Neural cell (in vitro differentiated cells): Measurements from ENCODE around the gene DGKQ. TPM values are rescaled to one million over a fixed set of nuclear protein-coding genes. Genes with fewer than 3 reads are reported as not detected.

ENCODE experiments used
- H2AFZ ChIP-seq: fragments of 200-600, 300-800 bp; sonication (generic), shearing (Covaris generic); 2 replicates; pipeline ENCODE4 v1.6.0; 2014; ENCODE audit warnings: low read depth, mild to moderate bottlenecking, antibody characterized with exemption, low read length, moderate library complexity
- H3F3A ChIP-seq: fragments of 200-600 bp; shearing (Covaris generic); 2 replicates; pipeline ENCODE4 v1.6.1; 2016; ENCODE audit warnings: mild to moderate bottlenecking, moderate library complexity, mixed read lengths, antibody characterized with exemption, low read length; ENCODE audit not compliant: insufficient read depth, poor library complexity, severe bottlenecking
- H3K27ac ChIP-seq: fragments of 200-600, 300-800 bp; sonication (generic), shearing (Covaris generic); 2 replicates; pipeline ENCODE4 v1.5.1; 2014; ENCODE audit warnings: mild to moderate bottlenecking, low read length, moderate library complexity
- H3K27me3 ChIP-seq: fragments of 300-800, 200-600 bp; sonication (generic), shearing (Covaris generic); 2 replicates; pipeline ENCODE4 v1.6.0; 2014; ENCODE audit warnings: mild to moderate bottlenecking, low read depth, low read length, moderate library complexity; ENCODE audit not compliant: insufficient read depth
- H3K36me3 ChIP-seq: fragments of 300-800, 200-600 bp; sonication (generic), shearing (Covaris generic); 2 replicates; pipeline ENCODE4 v1.5.1; 2014; ENCODE audit warnings: mild to moderate bottlenecking, antibody characterized with exemption, low read length, moderate library complexity; ENCODE audit not compliant: insufficient read depth
- H3K4me2 ChIP-seq: fragments of 300-800, 200-600 bp; sonication (generic), shearing (Covaris generic); 2 replicates; pipeline ENCODE4 v1.6.0; 2014; ENCODE audit warnings: mild to moderate bottlenecking, low read length
- H3K4me3 ChIP-seq: fragments of 300-800, 200-600 bp; sonication (generic), shearing (Covaris generic); 2 replicates; pipeline ENCODE4 v1.5.1; 2014; ENCODE audit warnings: mild to moderate bottlenecking, low read length, moderate library complexity
- H3K79me2 ChIP-seq: fragments of 200-600 bp; shearing (Covaris generic); replicated peaks from 2 replicates; pipeline ENCODE4 v1.6.0; 2014; ENCODE audit warnings: mild to moderate bottlenecking, low read length, moderate library complexity; ENCODE audit not compliant: insufficient read depth
- H3K9ac ChIP-seq: fragments of 300-800, 200-600 bp; sonication (generic), shearing (Covaris generic); 2 replicates; pipeline ENCODE4 v1.6.1; 2016; ENCODE audit warnings: mild to moderate bottlenecking, low read length, mixed read lengths
- H3K9me2 ChIP-seq: fragments of 200-600 bp; shearing (Covaris generic); 2 replicates; pipeline ENCODE4 v1.6.1; 2016; ENCODE audit warnings: mild to moderate bottlenecking, low read length, mixed read lengths; ENCODE audit not compliant: insufficient read depth
- H3K9me3 ChIP-seq: fragments of 200-600, 300-800 bp; sonication (generic), shearing (Covaris generic); 2 replicates; pipeline ENCODE4 v1.6.1; 2016; ENCODE audit warnings: mild to moderate bottlenecking, mixed run types, low read length, moderate library complexity, mixed read lengths
- H4K20me1 ChIP-seq: fragments of 200-600 bp; shearing (Covaris generic); 2 replicates; pipeline ENCODE4 v1.6.1; 2016; ENCODE audit warnings: mild to moderate bottlenecking, mixed run types; ENCODE audit not compliant: insufficient read depth
- EP300 ChIP-seq: fragments of 450-650 bp; conservative IDR thresholded peaks from 2 replicates; pipeline ENCODE4 v1.6.1; 2014; ENCODE audit warnings: antibody characterized with exemption, mild to moderate bottlenecking, moderate library complexity; ENCODE audit not compliant: poor library complexity, severe bottlenecking
- EZH2 ChIP-seq: fragments of 200-600, 300-800 bp; shearing (Covaris generic), sonication (generic); IDR thresholded peaks from 2 replicates; pipeline ENCODE4 v1.6.1; 2014; ENCODE audit warnings: antibody characterized with exemption, low read length, borderline replicate concordance, mild to moderate bottlenecking; ENCODE audit not compliant: insufficient read depth, poor library complexity, severe bottlenecking
- MXI1 ChIP-seq: fragments of 450-650 bp; conservative IDR thresholded peaks from 2 replicates; pipeline ENCODE4 v1.6.1; 2014; ENCODE audit warnings: antibody characterized with exemption, mild to moderate bottlenecking; ENCODE audit not compliant: poor library complexity, severe bottlenecking
- POLR2AphosphoS5 ChIP-seq: IDR thresholded peaks from 2 replicates; pipeline ENCODE4 v1.6.1; 2012
- RAD21 ChIP-seq: fragments of 450-650 bp; conservative IDR thresholded peaks from 2 replicates; pipeline ENCODE4 v1.6.1; 2014; ENCODE audit warnings: antibody characterized with exemption, mild to moderate bottlenecking, moderate library complexity
- SMC3 ChIP-seq: fragments of 450-650 bp; conservative IDR thresholded peaks from 2 replicates; pipeline ENCODE4 v1.6.1; 2014; ENCODE audit warnings: antibody characterized with exemption, mild to moderate bottlenecking, moderate library complexity; ENCODE audit not compliant: poor library complexity
- TAF1 ChIP-seq: IDR thresholded peaks from 2 replicates; pipeline ENCODE4 v1.6.1; 2012; ENCODE audit warnings: low read depth
- polyA minus RNA-seq: library from RNA; depleted of rRNA, polyadenylated mRNA; stranded (reverse); fragments of >200 nt; gene quantifications from 2 replicates; pipeline ENCODE4 v1.2.3, GENCODE V29; 2014
- polyA plus RNA-seq: library from polyadenylated mRNA; depleted of rRNA; stranded (reverse); fragments of >200 nt; gene quantifications from 2 replicates; pipeline ENCODE4 v1.2.3, GENCODE V29; 2014
- TF ChIP-seq, protein P1 (sequence below): fragments of 450-650 bp; IDR thresholded peaks from 2 replicates; pipeline ENCODE4 v1.5.1; 2014; ENCODE audit warnings: antibody characterized with exemption, mild to moderate bottlenecking, moderate library complexity; ENCODE audit not compliant: poor library complexity, severe bottlenecking
- TF ChIP-seq, protein P2 (sequence below): IDR thresholded peaks from 2 replicates; pipeline ENCODE4 v1.6.1; 2012; ENCODE audit warnings: borderline replicate concordance

The DGKQ gene
- 32.4 and 46.0 TPM in 2 replicates for polyA plus RNA-seq
- 18.9 and 20.5 TPM in 2 replicates for polyA minus RNA-seq

DNA sequence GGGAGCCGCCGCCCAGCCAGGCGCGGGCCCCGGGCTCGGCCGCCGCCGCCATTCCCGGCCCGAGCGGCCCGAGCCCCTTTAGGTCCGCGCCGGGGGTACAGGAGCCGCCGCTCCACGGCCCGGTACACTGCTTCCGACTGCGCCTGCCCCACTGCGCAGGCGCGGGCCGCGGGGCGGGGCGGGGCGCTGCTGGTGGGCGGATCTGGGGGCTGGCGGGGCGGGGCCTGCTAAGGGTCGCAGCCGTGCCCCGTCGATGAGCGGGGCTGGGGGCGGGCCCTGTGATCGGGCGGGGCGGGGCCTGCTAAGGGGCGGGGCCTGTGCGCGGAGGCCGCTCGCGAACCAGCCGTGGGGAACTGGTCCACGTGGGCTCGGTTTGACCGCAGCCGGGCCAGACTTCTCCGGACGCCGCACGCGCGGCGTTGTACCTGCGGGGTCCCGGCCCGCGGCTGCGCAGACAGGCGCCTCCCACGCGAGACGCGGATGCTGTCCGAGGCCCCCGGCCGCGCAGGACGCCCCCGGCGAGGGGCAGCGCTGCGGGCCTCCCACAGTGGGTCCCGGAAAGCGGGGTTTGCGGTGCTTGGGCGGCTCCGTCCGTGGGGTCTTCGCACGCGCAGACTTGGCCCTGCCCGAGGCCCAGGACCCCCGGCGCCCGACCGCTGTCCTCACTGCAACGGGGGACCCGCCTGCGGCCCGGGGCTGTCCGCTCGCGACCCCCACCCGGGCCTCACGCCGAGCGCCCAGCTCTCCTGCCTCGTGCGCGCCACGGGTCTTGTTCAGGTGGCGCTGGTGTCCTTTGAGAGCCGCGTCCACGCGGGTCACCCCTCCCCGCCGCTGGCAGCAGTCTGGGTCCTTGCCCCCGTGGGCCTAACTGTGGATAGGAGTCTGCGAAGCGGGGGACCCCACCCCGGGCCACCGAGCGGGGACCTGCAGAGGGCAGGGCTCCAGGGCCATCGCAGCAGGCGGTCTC lies at the start of gene DGKQ:
Gene DGKQ (minus strand): TSS at position 139 of the 967 bp plus-strand sequence. CDS start 87 bp downstream, at position 52.
- H3K9me2 ChIP-seq = no peaks in the 10 kb centered on the region
- peak within 1 kb of the TSS; percentile 81 for H3K4me3 ChIP-seq
- H3K27me3 ChIP-seq = no peaks in the 10 kb centered on the region
- H3K36me3 ChIP-seq = no peaks in the 10 kb centered on the region
- no peaks in the 10 kb centered on the region for H3F3A ChIP-seq
- no peaks in the 10 kb centered on the region for H3K79me2 ChIP-seq
- H4K20me1 ChIP-seq = no peaks in the 10 kb centered on the region
- no peak within 1 kb of the TSS for H3K27ac ChIP-seq
- H3K9me3 ChIP-seq = no peaks in the 10 kb centered on the region
- H3K4me2 ChIP-seq = peak within 1 kb of the TSS; percentile 55
- H2AFZ ChIP-seq = no peak within 1 kb of the TSS
- no peak for TF ChIP-seq EP300
- TF ChIP-seq POLR2AphosphoS5 = peak; percentile 64
- H3K9ac ChIP-seq = peak within 1 kb of the TSS; percentile 76

DNA sequence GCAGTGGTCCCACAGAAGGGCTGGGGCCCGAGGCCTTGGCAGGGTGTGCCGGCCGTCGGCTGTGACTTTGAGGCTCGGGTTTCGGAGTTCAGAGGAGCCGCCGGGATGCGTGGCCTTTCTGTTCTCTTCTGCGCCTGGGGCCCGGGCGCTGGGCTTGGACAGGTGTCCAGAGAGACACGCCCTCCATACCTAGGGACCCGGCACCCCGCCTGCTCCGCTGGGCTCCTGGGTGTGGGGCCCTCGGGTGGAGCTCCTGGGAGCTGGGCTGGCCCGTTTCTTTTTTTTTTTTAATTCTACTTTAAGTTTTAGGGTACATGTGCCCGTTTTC lies 49.3 kb upstream of the DGKQ start:
- Histone ChIP-seq H3K4me3 (no peak overlapping the region), H3F3A (no peaks in the 10 kb centered on the region), H3K9me3 (no peaks in the 10 kb centered on the region), H3K9me2 (no peaks in the 10 kb centered on the region), H3K36me3 (no peaks in the 10 kb centered on the region), H3K27ac (no peak overlapping the region), H3K79me2 (peaks cover 4% of the 10 kb centered on the region), H4K20me1 (no peaks in the 10 kb centered on the region), H3K9ac (no peak overlapping the region), H3K4me2 (no peak overlapping the region), H2AFZ (no peak overlapping the region), H3K27me3 (no peaks in the 10 kb centered on the region)
- TF ChIP-seq, protein P1, sequence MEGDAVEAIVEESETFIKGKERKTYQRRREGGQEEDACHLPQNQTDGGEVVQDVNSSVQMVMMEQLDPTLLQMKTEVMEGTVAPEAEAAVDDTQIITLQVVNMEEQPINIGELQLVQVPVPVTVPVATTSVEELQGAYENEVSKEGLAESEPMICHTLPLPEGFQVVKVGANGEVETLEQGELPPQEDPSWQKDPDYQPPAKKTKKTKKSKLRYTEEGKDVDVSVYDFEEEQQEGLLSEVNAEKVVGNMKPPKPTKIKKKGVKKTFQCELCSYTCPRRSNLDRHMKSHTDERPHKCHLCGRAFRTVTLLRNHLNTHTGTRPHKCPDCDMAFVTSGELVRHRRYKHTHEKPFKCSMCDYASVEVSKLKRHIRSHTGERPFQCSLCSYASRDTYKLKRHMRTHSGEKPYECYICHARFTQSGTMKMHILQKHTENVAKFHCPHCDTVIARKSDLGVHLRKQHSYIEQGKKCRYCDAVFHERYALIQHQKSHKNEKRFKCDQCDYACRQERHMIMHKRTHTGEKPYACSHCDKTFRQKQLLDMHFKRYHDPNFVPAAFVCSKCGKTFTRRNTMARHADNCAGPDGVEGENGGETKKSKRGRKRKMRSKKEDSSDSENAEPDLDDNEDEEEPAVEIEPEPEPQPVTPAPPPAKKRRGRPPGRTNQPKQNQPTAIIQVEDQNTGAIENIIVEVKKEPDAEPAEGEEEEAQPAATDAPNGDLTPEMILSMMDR = no peak
- no peak for TF ChIP-seq EP300
- TF ChIP-seq POLR2AphosphoS5 = no peak
- TF ChIP-seq EZH2 = no peak
- no peak for TF ChIP-seq MXI1
- TF ChIP-seq SMC3 = no peak
- TF ChIP-seq, protein P2, sequence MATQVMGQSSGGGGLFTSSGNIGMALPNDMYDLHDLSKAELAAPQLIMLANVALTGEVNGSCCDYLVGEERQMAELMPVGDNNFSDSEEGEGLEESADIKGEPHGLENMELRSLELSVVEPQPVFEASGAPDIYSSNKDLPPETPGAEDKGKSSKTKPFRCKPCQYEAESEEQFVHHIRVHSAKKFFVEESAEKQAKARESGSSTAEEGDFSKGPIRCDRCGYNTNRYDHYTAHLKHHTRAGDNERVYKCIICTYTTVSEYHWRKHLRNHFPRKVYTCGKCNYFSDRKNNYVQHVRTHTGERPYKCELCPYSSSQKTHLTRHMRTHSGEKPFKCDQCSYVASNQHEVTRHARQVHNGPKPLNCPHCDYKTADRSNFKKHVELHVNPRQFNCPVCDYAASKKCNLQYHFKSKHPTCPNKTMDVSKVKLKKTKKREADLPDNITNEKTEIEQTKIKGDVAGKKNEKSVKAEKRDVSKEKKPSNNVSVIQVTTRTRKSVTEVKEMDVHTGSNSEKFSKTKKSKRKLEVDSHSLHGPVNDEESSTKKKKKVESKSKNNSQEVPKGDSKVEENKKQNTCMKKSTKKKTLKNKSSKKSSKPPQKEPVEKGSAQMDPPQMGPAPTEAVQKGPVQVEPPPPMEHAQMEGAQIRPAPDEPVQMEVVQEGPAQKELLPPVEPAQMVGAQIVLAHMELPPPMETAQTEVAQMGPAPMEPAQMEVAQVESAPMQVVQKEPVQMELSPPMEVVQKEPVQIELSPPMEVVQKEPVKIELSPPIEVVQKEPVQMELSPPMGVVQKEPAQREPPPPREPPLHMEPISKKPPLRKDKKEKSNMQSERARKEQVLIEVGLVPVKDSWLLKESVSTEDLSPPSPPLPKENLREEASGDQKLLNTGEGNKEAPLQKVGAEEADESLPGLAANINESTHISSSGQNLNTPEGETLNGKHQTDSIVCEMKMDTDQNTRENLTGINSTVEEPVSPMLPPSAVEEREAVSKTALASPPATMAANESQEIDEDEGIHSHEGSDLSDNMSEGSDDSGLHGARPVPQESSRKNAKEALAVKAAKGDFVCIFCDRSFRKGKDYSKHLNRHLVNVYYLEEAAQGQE = no peak
- TF ChIP-seq RAD21 = no peak
- TF ChIP-seq TAF1 = no peak
